SK-N-SH (cell line): ENCODE measurements around the gene SSBP1. TPM values are rescaled to one million over a fixed set of nuclear protein-coding genes. Genes with fewer than 3 reads are reported as not detected.

ENCODE experiments used
- CTCF ChIA-PET: fragments of 300-600, 350-600 bp; formaldehyde crosslinking; extraction: SDS; loops from one replicate; lab custom pipeline; 2021; lab: Yijun Ruan, JAX
- POLR2A ChIA-PET: fragments of 350-600 bp; sonication (Branson Sonifier 250); formaldehyde crosslinking; extraction: SDS; loops from one replicate; lab custom pipeline; 2020; ENCODE audit warnings: antibody characterized with exemption, inconsistent platforms; lab: Yijun Ruan, JAX
- DNase-seq: peaks from one replicate; pipeline ENCODE4 v3.0.0; 2012
- H2AFZ ChIP-seq: fragments of 200-600 bp; sonication (generic); 2 replicates; pipeline ENCODE4 v1.8.1; 2016; ENCODE audit warnings: antibody characterized with exemption, mild to moderate bottlenecking, low read depth
- H3F3A ChIP-seq: fragments of 200-600 bp; sonication (generic); replicated peaks from 2 replicates; pipeline ENCODE3; 2016; ENCODE audit warnings: antibody characterized with exemption, mild to moderate bottlenecking; ENCODE audit not compliant: insufficient read depth
- H3K27ac ChIP-seq, 2 experiments: fragments of 200-500 bp in 1 of 2; fragments of 200-600 bp in 1 of 2; sonication (Bioruptor generic) in 1 of 2; sonication (generic), shearing (Covaris generic) in 1 of 2; 2 replicates each; pipeline versions ENCODE4 v1.5.1 to v1.6.1; 2014 to 2016; ENCODE audit warnings: low read depth in 2 of 2, inconsistent platforms in 1 of 2, low read length in 1 of 2, mild to moderate bottlenecking in 1 of 2, mixed read lengths in 1 of 2
- H3K27me3 ChIP-seq: fragments of 200-600 bp; sonication (generic), shearing (Covaris generic); 2 replicates; pipeline ENCODE4 v1.6.1; 2016; ENCODE audit warnings: mixed run types; ENCODE audit not compliant: insufficient read depth
- H3K36me3 ChIP-seq, 2 experiments: fragments of 200-500 bp in 1 of 2; fragments of 200-600 bp in 1 of 2; sonication (Bioruptor generic) in 1 of 2; sonication (generic) in 1 of 2; replicated peaks in 1 of 2; 2 replicates each; pipeline versions ENCODE3 to v1.5.1; 2014 to 2016; ENCODE audit warnings: low read length in 1 of 2, mild to moderate bottlenecking in 1 of 2; ENCODE audit not compliant: insufficient read depth in 2 of 2, control insufficient read depth in 1 of 2
- H3K4me1 ChIP-seq, 2 experiments: fragments of 200-500 bp in 1 of 2; fragments of 200-600 bp in 1 of 2; sonication (Bioruptor generic) in 1 of 2; sonication (generic), shearing (Covaris generic) in 1 of 2; 2 replicates each; pipeline versions ENCODE4 v1.5.1 to v1.6.1; 2014 to 2016; ENCODE audit warnings: low read depth in 1 of 2, low read length in 1 of 2, mixed run types in 1 of 2; ENCODE audit not compliant: insufficient read depth in 2 of 2, control insufficient read depth in 1 of 2
- H3K4me2 ChIP-seq: fragments of 200-600 bp; sonication (generic), shearing (Covaris generic); 2 replicates; pipeline ENCODE4 v1.6.1; 2017; ENCODE audit warnings: mixed run types
- H3K4me3 ChIP-seq, 2 experiments: fragments of 200-500 bp in 1 of 2; fragments of 200-600 bp in 1 of 2; sonication (Bioruptor generic) in 1 of 2; sonication (generic), shearing (Covaris generic) in 1 of 2; 2 replicates each; pipeline versions ENCODE4 v1.5.1 to v1.8.1; 2014 to 2016; ENCODE audit warnings: low read depth in 2 of 2, inconsistent platforms in 1 of 2, low read length in 1 of 2, mild to moderate bottlenecking in 1 of 2, mixed read lengths in 1 of 2, moderate library complexity in 1 of 2
- H3K79me2 ChIP-seq: fragments of 200-600 bp; sonication (generic); 2 replicates; pipeline ENCODE4 v1.8.1; 2017; ENCODE audit warnings: mild to moderate bottlenecking; ENCODE audit not compliant: insufficient read depth
- H3K9ac ChIP-seq: fragments of 200-600 bp; sonication (generic); 2 replicates; pipeline ENCODE4 v1.6.1; 2017; ENCODE audit warnings: mixed run types
- H3K9me2 ChIP-seq: fragments of 200-600 bp; sonication (generic); 2 replicates; pipeline ENCODE4 v1.6.1; 2017; ENCODE audit warnings: mixed run types
- H3K9me3 ChIP-seq: fragments of 200-600 bp; sonication (generic); 2 replicates; pipeline ENCODE4 v1.6.1; 2017; ENCODE audit warnings: mixed run types, mild to moderate bottlenecking, moderate library complexity
- H4K20me1 ChIP-seq: fragments of 200-600 bp; sonication (generic); 2 replicates; pipeline ENCODE4 v1.6.1; 2017; ENCODE audit warnings: mild to moderate bottlenecking, mixed run types; ENCODE audit not compliant: insufficient read depth
- CHD2 ChIP-seq: fragments of 150-350 bp; IDR thresholded peaks from 2 replicates; pipeline ENCODE4 v1.6.1; 2018; ENCODE audit warnings: low read length; ENCODE audit not compliant: partially characterized antibody
- ELF1 ChIP-seq: IDR thresholded peaks from 2 replicates; pipeline ENCODE4 v1.4.0; 2012
- FOSL2 ChIP-seq: IDR thresholded peaks from 2 replicates; pipeline ENCODE4 v1.4.0; 2012; ENCODE audit warnings: low read depth, mild to moderate bottlenecking, moderate library complexity, borderline replicate concordance
- FOXJ3 ChIP-seq: sonication (generic); formaldehyde crosslinking; IDR thresholded peaks from 2 replicates; pipeline ENCODE4 v1.5.1; 2020; ENCODE audit warnings: mild to moderate bottlenecking, missing genetic modification reagents
- GATA2 ChIP-seq: sonication (generic); formaldehyde crosslinking; IDR thresholded peaks from 2 replicates; pipeline ENCODE4 v1.5.0; 2020; ENCODE audit warnings: mild to moderate bottlenecking, missing genetic modification reagents
- JUND ChIP-seq: IDR thresholded peaks from 2 replicates; pipeline ENCODE4 v1.4.0; 2012
- MEF2A ChIP-seq: IDR thresholded peaks from 2 replicates; pipeline ENCODE4 v1.4.0; 2012; ENCODE audit warnings: low read depth, borderline replicate concordance
- MXI1 ChIP-seq: IDR thresholded peaks from 2 replicates; pipeline ENCODE4 v1.6.1; 2012; ENCODE audit warnings: mild to moderate bottlenecking, low read depth, low read length, improper control_type of control experiment
- NRF1 ChIP-seq: IDR thresholded peaks from 2 replicates; pipeline ENCODE4 v1.6.1; 2012; ENCODE audit warnings: low read depth, mild to moderate bottlenecking, low read length
- RCOR1 ChIP-seq: fragments of 150-350 bp; IDR thresholded peaks from 2 replicates; pipeline ENCODE4 v1.6.1; 2017; ENCODE audit warnings: antibody characterized with exemption, low read length
- RXRA ChIP-seq: IDR thresholded peaks from 2 replicates; pipeline ENCODE4 v1.4.0; 2012; ENCODE audit warnings: low read depth, mild to moderate bottlenecking, borderline replicate concordance
- SIN3A ChIP-seq: IDR thresholded peaks from 2 replicates; pipeline ENCODE4 v1.6.1; 2012; ENCODE audit warnings: low read depth, mild to moderate bottlenecking, low read length, moderate library complexity, borderline replicate concordance
- SMC3 ChIP-seq: IDR thresholded peaks from 2 replicates; pipeline ENCODE4 v1.6.1; 2012; ENCODE audit warnings: low read depth, low read length, improper control_type of control experiment
- TAF1 ChIP-seq: IDR thresholded peaks from 2 replicates; pipeline ENCODE4 v1.6.1; 2012; ENCODE audit warnings: low read depth, mild to moderate bottlenecking, low read length, moderate library complexity, borderline replicate concordance
- YY1 ChIP-seq: IDR thresholded peaks from 2 replicates; pipeline ENCODE4 v1.4.0; 2012; ENCODE audit warnings: low read depth, mild to moderate bottlenecking
- WGBS: methylation state at CpG from one replicate; pipeline ENCODE4 v1.1.6; 2017; ENCODE audit warnings: low lambda C conversion rate; 5-methylcytosine and 5-hydroxymethylcytosine counted together
- polyA plus RNA-seq, 3 experiments: library from polyadenylated mRNA; depleted of rRNA; stranded (reverse); fragments of >200 nt; gene quantifications; 2 replicates each; pipeline ENCODE4 v1.2.3, GENCODE V29; 2012
- TF ChIP-seq, protein P1 (sequence below): fragments of 200-600 bp; sonication (generic); IDR thresholded peaks from 2 replicates; pipeline ENCODE4 v1.6.1; 2017; ENCODE audit warnings: antibody characterized with exemption, mild to moderate bottlenecking, moderate library complexity
- TF ChIP-seq, protein P2 (sequence below): IDR thresholded peaks from 2 replicates; pipeline ENCODE4 v1.6.1; 2012; ENCODE audit warnings: mild to moderate bottlenecking, low read depth, low read length, moderate library complexity

Gene SSBP1
- polyA plus RNA-seq, 1 of the 3 experiments (the other 2 are of a cell fraction), result 212 TPM

DNA sequence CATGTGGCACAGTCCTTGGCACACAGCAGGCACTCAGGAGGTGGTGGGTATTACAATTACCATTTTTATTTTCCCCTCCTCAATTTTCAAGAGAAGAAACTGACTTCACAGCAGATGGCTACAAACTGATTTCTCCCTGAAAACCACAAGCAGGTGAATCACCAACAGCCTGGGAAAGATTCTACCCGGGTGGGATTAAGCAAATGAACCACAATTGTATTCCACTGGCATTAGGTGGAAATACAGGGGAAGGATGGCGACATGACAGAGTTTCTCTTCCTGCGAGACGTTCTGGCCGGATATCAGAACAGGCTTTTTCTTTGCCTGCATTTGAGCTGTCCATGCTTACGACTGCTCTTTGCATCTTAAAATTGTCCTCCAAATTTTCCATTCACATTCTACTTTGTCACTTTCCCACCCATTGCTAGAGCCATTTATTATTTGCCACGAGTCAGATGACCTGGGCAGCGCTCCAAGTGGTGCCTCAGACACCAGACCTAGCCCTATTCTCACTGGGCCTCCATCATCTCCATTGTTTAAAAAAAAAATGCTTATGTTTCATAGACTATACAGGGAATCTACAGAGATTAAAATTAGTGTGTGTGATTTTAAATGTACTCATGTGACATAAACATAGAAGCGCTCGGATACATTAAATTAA lies 40.8 kb upstream of the SSBP1 start (continued):
- TF ChIP-seq, protein P1, sequence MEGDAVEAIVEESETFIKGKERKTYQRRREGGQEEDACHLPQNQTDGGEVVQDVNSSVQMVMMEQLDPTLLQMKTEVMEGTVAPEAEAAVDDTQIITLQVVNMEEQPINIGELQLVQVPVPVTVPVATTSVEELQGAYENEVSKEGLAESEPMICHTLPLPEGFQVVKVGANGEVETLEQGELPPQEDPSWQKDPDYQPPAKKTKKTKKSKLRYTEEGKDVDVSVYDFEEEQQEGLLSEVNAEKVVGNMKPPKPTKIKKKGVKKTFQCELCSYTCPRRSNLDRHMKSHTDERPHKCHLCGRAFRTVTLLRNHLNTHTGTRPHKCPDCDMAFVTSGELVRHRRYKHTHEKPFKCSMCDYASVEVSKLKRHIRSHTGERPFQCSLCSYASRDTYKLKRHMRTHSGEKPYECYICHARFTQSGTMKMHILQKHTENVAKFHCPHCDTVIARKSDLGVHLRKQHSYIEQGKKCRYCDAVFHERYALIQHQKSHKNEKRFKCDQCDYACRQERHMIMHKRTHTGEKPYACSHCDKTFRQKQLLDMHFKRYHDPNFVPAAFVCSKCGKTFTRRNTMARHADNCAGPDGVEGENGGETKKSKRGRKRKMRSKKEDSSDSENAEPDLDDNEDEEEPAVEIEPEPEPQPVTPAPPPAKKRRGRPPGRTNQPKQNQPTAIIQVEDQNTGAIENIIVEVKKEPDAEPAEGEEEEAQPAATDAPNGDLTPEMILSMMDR, result no peak
- TF ChIP-seq, protein P2, sequence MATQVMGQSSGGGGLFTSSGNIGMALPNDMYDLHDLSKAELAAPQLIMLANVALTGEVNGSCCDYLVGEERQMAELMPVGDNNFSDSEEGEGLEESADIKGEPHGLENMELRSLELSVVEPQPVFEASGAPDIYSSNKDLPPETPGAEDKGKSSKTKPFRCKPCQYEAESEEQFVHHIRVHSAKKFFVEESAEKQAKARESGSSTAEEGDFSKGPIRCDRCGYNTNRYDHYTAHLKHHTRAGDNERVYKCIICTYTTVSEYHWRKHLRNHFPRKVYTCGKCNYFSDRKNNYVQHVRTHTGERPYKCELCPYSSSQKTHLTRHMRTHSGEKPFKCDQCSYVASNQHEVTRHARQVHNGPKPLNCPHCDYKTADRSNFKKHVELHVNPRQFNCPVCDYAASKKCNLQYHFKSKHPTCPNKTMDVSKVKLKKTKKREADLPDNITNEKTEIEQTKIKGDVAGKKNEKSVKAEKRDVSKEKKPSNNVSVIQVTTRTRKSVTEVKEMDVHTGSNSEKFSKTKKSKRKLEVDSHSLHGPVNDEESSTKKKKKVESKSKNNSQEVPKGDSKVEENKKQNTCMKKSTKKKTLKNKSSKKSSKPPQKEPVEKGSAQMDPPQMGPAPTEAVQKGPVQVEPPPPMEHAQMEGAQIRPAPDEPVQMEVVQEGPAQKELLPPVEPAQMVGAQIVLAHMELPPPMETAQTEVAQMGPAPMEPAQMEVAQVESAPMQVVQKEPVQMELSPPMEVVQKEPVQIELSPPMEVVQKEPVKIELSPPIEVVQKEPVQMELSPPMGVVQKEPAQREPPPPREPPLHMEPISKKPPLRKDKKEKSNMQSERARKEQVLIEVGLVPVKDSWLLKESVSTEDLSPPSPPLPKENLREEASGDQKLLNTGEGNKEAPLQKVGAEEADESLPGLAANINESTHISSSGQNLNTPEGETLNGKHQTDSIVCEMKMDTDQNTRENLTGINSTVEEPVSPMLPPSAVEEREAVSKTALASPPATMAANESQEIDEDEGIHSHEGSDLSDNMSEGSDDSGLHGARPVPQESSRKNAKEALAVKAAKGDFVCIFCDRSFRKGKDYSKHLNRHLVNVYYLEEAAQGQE, result no peak
- TF ChIP-seq MEF2A, result no peak
- TF ChIP-seq RXRA, result no peak
- peak; percentile 22; the same call in 1 of the 2 replicates for TF ChIP-seq SIN3A
- peak; percentile 55 for TF ChIP-seq JUND
- no peak for TF ChIP-seq CHD2
- TF ChIP-seq ELF1, result no peak

DNA sequence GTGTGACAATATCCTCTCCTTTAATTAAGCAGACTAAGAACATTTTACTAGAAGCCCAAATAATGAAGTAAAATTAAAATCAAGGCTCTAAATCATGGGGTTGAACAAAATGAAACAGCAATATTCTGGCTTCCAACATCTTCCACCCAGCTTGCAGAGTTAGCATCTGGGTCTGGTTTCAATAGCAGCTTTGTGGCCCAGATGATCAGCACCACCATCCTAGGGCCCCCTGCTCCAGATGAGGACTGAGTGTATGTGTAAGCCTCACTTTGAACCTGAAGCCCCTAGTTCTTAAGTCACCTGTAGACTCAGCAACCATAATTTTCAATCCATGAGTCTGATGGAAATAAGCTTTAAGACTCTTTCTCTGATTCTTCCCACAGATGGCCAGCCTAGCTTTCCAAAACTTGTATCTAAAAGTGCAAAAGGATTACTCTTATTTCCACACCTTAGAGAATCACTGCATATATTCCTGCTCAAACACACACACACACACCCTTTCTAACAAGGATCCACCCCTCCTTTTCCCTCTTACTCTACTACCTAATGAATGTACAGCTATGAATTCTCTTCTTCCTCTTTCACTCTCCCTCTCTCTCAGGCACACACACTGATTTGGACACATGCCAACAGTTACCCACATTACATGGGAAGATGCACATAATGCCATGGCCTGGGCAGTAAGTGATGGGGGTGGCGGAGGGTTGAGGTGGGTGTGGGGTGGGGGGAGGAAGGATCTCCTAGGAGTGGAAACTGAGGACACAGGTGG lies 39.7 kb upstream of the SSBP1 start:
- no peak overlapping the region for H3K9ac ChIP-seq
- ChIA-PET POLR2A (no interaction called here), CTCF (interaction anchor here (0.5 to 1.9 kb wide), 5 partner anchors 40 to 904 kb away, joined by 3 to 10 read pairs (median 3); partner anchors contain the start of gene SSBP1)
- H3F3A ChIP-seq, result peaks cover 5% of the 10 kb centered on the region
- no peak for DNase-seq
- 100% methylated on average over 1 of the region's 1 CpG for WGBS
- no peak overlapping the region for H3K4me3 ChIP-seq
- peaks cover 34% of the 10 kb centered on the region for H4K20me1 ChIP-seq
- H3K9me3 ChIP-seq, result no peaks in the 10 kb centered on the region
- peaks cover 70% of the 10 kb centered on the region for H3K79me2 ChIP-seq
- H3K27ac ChIP-seq, result peak overlapping the region in 1 of 2 experiments; percentile 33; a peak in 2 of 4 replicates
- H2AFZ ChIP-seq, result no peak overlapping the region
- H3K36me3 ChIP-seq, result no peaks in the 10 kb centered on the region
- no peaks in the 10 kb centered on the region for H3K9me2 ChIP-seq
- 0 out of 2 replicates have a peak overlapping the region, but pooled peaks have one; percentile 43 for H3K4me2 ChIP-seq
- TF ChIP-seq SMC3 (no peak), GATA2 (CRISPR knock-in tag) (no peak), RCOR1 (no peak), CHD2 (no peak), FOXJ3 (CRISPR knock-in tag) (no peak), FOSL2 (no peak), TAF1 (no peak), YY1 (no peak), MXI1 (no peak), NRF1 (no peak)
- TF ChIP-seq, protein P1, result no peak
- H3K27me3 ChIP-seq, result no peaks in the 10 kb centered on the region
- peaks cover 16 to 21% of the 10 kb centered on the region in 2 experiments; a peak in 3 of 4 replicates for H3K4me1 ChIP-seq
